NT2/D1 (cell line): Measurements from ENCODE around the gene COBLL1.

ENCODE experiments used
- SUZ12 ChIP-seq: IDR thresholded peaks from 2 replicates; pipeline ENCODE4 v1.6.1; 2011; ENCODE audit not compliant: insufficient read length, insufficient read depth; ENCODE audit errors: extremely low read depth
- YY1 ChIP-seq: IDR thresholded peaks from 2 replicates; pipeline ENCODE4 v1.6.1; 2011; ENCODE audit not compliant: insufficient read length, insufficient read depth
- ZNF274 ChIP-seq: IDR thresholded peaks from 2 replicates; pipeline ENCODE4 v1.6.1; 2011; ENCODE audit warnings: mild to moderate bottlenecking, low read depth, low read length

GRCh38 chr2:164782323-164782722, 59.3 kb downstream of the COBLL1 start:
- no peak for TF ChIP-seq YY1
- no peak for TF ChIP-seq SUZ12
- TF ChIP-seq ZNF274 = no peak
